ENCODE data around the gene SUGCT. TPM values are rescaled to one million over a fixed set of nuclear protein-coding genes. Genes with fewer than 3 reads are reported as not detected.

The SUGCT gene
- total and polyA plus RNA-seq, 2 of the 8 experiments (the other 6 are each of a cell fraction or from before 2014, with no cell fraction given), result 2.8 to 5.4 TPM

DNA sequence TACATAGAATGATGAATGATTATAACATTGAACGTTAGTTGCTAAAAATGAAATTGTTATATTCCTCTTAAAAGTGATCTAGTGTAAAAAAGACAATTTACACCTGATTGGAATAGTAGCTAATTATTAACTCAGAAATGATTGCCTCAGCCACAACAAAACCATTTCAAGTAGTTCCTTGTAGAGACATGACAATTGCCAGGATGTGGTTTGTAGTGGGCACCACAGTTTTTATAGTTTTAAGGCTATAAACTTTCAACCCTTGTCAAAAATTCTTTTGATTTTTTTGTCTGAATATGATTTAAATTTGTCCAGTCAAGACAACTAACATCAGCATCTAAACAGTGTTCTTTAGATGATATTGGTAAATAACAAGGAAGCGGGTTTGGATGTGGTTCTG lies 145.2 kb downstream of the SUGCT start:
- DNase-seq (ENCODE audit: low read depth in 1 of 2, low spot score in 2 of 2), result no peak
- no peak overlapping the region for H4K91ac ChIP-seq (replicated peaks; ENCODE audit: insufficient read length, low read length)
- no peak overlapping the region for H2BK15ac ChIP-seq (ENCODE audit: low read length)
- H2AFZ ChIP-seq (ENCODE audit: low read length), result no peak overlapping the region
- H2BK120ac ChIP-seq (replicated peaks; ENCODE audit: low read depth, low read length), result no peak overlapping the region
- no peak overlapping the region for H2AK5ac ChIP-seq (ENCODE audit: low read depth, low read length)
- no peak overlapping the region for H3K27ac ChIP-seq (ENCODE audit: low read depth, low read length)
- 41% methylated on average over 2 of the region's 2 CpGs; no CpG with 5 or more reads in 1 of the 2 experiments for WGBS, 2 experiments (ENCODE audit: extremely low coverage in 1 of 2, insufficient coverage in 1 of 2, insufficient read length in 1 of 2, insufficient replicate concordance in 2 of 2, low coverage in 1 of 2, low lambda C conversion rate in 2 of 2, missing lambda C conversion rate in 1 of 2)
- H3K4me1 ChIP-seq (replicated peaks in 1 of 4; ENCODE audit: control insufficient read depth in 3 of 4, insufficient read depth in 4 of 4, low read length in 3 of 4), result no peaks in the 10 kb centered on the region
- H4K8ac ChIP-seq (ENCODE audit: extremely low read depth, insufficient read depth, low read length), result no peak overlapping the region
- H3K79me1 ChIP-seq (ENCODE audit: low read depth, low read length), result no peaks in the 10 kb centered on the region
- CTCF ChIA-PET (ENCODE audit: partially characterized antibody), result no interaction called here
- no peaks in the 10 kb centered on the region for H3K9me3 ChIP-seq (ENCODE audit: insufficient read depth in 2 of 2, low read depth in 1 of 2, low read length in 1 of 2)
- H2BK5ac ChIP-seq (ENCODE audit: low read depth, low read length), result no peak overlapping the region
- H3K23me2 ChIP-seq (ENCODE audit: low read depth, low read length), result no peaks in the 10 kb centered on the region; the same call in 1 of the 2 replicates
- no peak overlapping the region for H3K4ac ChIP-seq (replicated peaks; ENCODE audit: insufficient read length, low read depth, low read length)
- H3K14ac ChIP-seq (ENCODE audit: insufficient read length), result no peak overlapping the region
- H3K36me3 ChIP-seq (ENCODE audit: control insufficient read depth in 2 of 4, insufficient read depth in 4 of 4, low read length in 3 of 4), result no peaks in the 10 kb centered on the region
- no peak overlapping the region for H3K4me2 ChIP-seq (ENCODE audit: insufficient read depth in 1 of 2, low read depth in 2 of 2, low read length in 2 of 2)
- H4K5ac ChIP-seq (ENCODE audit: insufficient read length, low read depth, low read length), result no peak overlapping the region
- H2BK20ac ChIP-seq (ENCODE audit: low read length), result no peak overlapping the region
- H3K4me3 ChIP-seq (ENCODE audit: extremely low read depth in 1 of 4, insufficient read depth in 2 of 4, low read depth in 3 of 4, low read length in 4 of 4), result no peak overlapping the region
- H3K56ac ChIP-seq (replicated peaks; ENCODE audit: insufficient read length, low read depth, low read length), result no peak overlapping the region
- no peaks in the 10 kb centered on the region for H3K79me2 ChIP-seq (ENCODE audit: control insufficient read depth in 1 of 2, insufficient read depth in 2 of 2, low read length in 2 of 2)
- POLR2A ChIA-PET (ENCODE audit: partially characterized antibody), result no interaction called here
- no peak overlapping the region for H3K9ac ChIP-seq (replicated peaks in 1 of 4; ENCODE audit: extremely low read depth in 1 of 4, low read depth in 3 of 4, low read length in 3 of 4)
- H3K23ac ChIP-seq (ENCODE audit: insufficient read length), result no peak overlapping the region
- H3K18ac ChIP-seq (ENCODE audit: extremely low read depth, low read length), result no peak overlapping the region
- no peaks in the 10 kb centered on the region for H3K27me3 ChIP-seq (replicated peaks in 1 of 4; ENCODE audit: control insufficient read depth in 3 of 4, extremely low read depth in 1 of 4, insufficient read depth in 3 of 4, low read length in 3 of 4)
- no peak overlapping the region for H2BK12ac ChIP-seq (ENCODE audit: low read depth, low read length)
- no peaks in the 10 kb centered on the region for H4K20me1 ChIP-seq (replicated peaks in 1 of 2; ENCODE audit: control insufficient read depth in 1 of 2, insufficient read depth in 2 of 2, low read length in 2 of 2)
- FAIRE-seq, result no peak
- TF ChIP-seq BACH1 (IDR thresholded peaks at IDR 0.05; ENCODE audit: low read length) (no peak), CREB1 (IDR thresholded peaks at IDR 0.05) (no peak), KDM4A (IDR thresholded peaks at IDR 0.05; ENCODE audit: low read depth, low read length, severe bottlenecking) (no peak), CTBP2 (IDR thresholded peaks at IDR 0.05; ENCODE audit: borderline replicate concordance, insufficient read depth, insufficient read length, low read length) (no peak), BRCA1 (IDR thresholded peaks at IDR 0.05; ENCODE audit: low read depth, low read length) (no peak)
